Measurements from ENCODE around the gene FASN.
A peak's percentile ranks its signal among the peaks of the same experiment; 100 is the strongest.
"Not testable (repeated sequence)": the region's sequence is repeated elsewhere in the genome, so short reads cannot be mapped to it uniquely, and the experiment has no call there.

FASN gene

GRCh38 chr17:82098169-82098938, at the start of gene FASN:
FASN (minus strand) TSS chr17:82098236; CDS start chr17:82096445, 1,791 bp downstream.
- peak; percentile 92 to 97 for DNase-seq (ENCODE audit: low read depth in 2 of 2)

- no peak for DNase-seq (ENCODE audit: low read depth in 2 of 2)
These were observed 48.9 kb upstream of the FASN start for GRCh38 chr17:82146663-82147654.

GRCh38 chr17:82145550-82146155, 47.6 kb upstream of the FASN start:
- DNase-seq (ENCODE audit: low read depth in 2 of 2): no peak

GRCh38 chr17:82143333-82143732, 45.3 kb upstream of the FASN start:
- no peak for DNase-seq (ENCODE audit: low read depth in 2 of 2)

- DNase-seq (ENCODE audit: low read depth in 2 of 2): not testable (repeated sequence)
These were observed 41.9 kb upstream of the FASN start for GRCh38 chr17:82139961-82140360.

- no peak for DNase-seq (ENCODE audit: low read depth in 2 of 2)
These were observed 40.5 kb upstream of the FASN start for GRCh38 chr17:82138511-82138992.

GRCh38 chr17:82134101-82134500, 36.1 kb upstream of the FASN start:
- no peak for DNase-seq (ENCODE audit: low read depth in 2 of 2)

GRCh38 chr17:82133166-82133953, 35.3 kb upstream of the FASN start:
- DNase-seq (ENCODE audit: low read depth in 2 of 2): not testable (repeated sequence)

- no peak for DNase-seq (ENCODE audit: low read depth in 2 of 2)
These were observed 31.1 kb upstream of the FASN start for GRCh38 chr17:82129095-82129494.

GRCh38 chr17:82128287-82128686, 30.3 kb upstream of the FASN start:
- DNase-seq (ENCODE audit: low read depth in 2 of 2): no peak

- DNase-seq (ENCODE audit: low read depth in 2 of 2): no peak
These were observed 29.7 kb upstream of the FASN start for GRCh38 chr17:82127704-82128103.

GRCh38 chr17:82127315-82127595, 29.2 kb upstream of the FASN start:
- no peak for DNase-seq (ENCODE audit: low read depth in 2 of 2)

- peak in 1 of 2 donors; percentile 54 for DNase-seq (ENCODE audit: low read depth in 2 of 2)
These were observed 28.7 kb upstream of the FASN start for GRCh38 chr17:82126556-82127314.

- DNase-seq (ENCODE audit: low read depth in 2 of 2): no peak
These were observed 26.1 kb upstream of the FASN start for GRCh38 chr17:82124101-82124500.

- DNase-seq (ENCODE audit: low read depth in 2 of 2): no peak
These were observed 23.9 kb upstream of the FASN start for GRCh38 chr17:82121660-82122629.

- no peak for DNase-seq (ENCODE audit: low read depth in 2 of 2)
These were observed 23.2 kb upstream of the FASN start for GRCh38 chr17:82121246-82121645.

- DNase-seq (ENCODE audit: low read depth in 2 of 2): no peak
These were observed 22.1 kb upstream of the FASN start for GRCh38 chr17:82120148-82120547.

GRCh38 chr17:82118815-82119380, 20.9 kb upstream of the FASN start:
- DNase-seq (ENCODE audit: low read depth in 2 of 2): no peak

GRCh38 chr17:82118168-82118814, 20.3 kb upstream of the FASN start:
- no peak for DNase-seq (ENCODE audit: low read depth in 2 of 2)

Measured in stimulated activated CD8-positive, alpha-beta memory T cell treated with anti-CD3 and anti-CD28 coated beads, Interleukin-2, amount 100 ng/mL, for 48 hours (primary cell).